ENCODE measurements around the gene TERT.

- TF ChIP-seq POLR2A (IDR thresholded peaks at IDR 0.05) = no peak
- no peak for TF ChIP-seq CTCF (IDR thresholded peaks at IDR 0.05)
These were observed 24.8 kb upstream of the TERT start for GRCh38 chr5:1319436-1320256.
